DOHH2 (cell line): ENCODE results near the gene KCNIP4.

Experiments used
- EZH2phosphoT487 ChIP-seq: fragments of 200-600 bp; sonication (generic); IDR thresholded peaks from 2 replicates; pipeline ENCODE4 v1.6.1; 2017; ENCODE audit warnings: borderline replicate concordance, mild to moderate bottlenecking, antibody characterized with exemption, low read length, moderate library complexity, mixed read lengths
- TF ChIP-seq, protein P1 (sequence below): fragments of 200-600 bp; sonication (generic); IDR thresholded peaks from one replicate; pipeline ENCODE4 v1.5.1; 2014; ENCODE audit warnings: antibody characterized with exemption, mild to moderate bottlenecking, low read depth, low read length; ENCODE audit not compliant: poor library complexity, severe bottlenecking

DNA sequence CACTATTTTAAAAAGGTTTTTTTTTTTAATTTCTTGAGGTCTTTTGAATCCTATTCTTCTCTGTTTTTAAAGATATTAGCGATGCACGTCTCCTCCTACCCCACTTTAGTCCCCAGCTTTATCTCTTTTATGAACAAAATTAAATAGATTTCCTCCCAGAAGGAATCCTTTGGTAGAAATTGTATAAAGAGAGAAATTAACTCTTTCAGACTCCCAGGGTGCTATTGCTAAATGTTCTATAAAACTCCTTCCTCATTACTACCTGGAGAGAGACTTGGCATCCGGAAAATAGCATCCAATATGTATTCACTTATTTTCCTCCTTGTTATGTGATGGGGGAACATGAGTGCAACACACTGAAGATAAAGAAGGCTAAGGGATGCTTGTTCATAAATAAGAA lies 1264.8 kb downstream of the KCNIP4 start:
- TF ChIP-seq, protein P1, sequence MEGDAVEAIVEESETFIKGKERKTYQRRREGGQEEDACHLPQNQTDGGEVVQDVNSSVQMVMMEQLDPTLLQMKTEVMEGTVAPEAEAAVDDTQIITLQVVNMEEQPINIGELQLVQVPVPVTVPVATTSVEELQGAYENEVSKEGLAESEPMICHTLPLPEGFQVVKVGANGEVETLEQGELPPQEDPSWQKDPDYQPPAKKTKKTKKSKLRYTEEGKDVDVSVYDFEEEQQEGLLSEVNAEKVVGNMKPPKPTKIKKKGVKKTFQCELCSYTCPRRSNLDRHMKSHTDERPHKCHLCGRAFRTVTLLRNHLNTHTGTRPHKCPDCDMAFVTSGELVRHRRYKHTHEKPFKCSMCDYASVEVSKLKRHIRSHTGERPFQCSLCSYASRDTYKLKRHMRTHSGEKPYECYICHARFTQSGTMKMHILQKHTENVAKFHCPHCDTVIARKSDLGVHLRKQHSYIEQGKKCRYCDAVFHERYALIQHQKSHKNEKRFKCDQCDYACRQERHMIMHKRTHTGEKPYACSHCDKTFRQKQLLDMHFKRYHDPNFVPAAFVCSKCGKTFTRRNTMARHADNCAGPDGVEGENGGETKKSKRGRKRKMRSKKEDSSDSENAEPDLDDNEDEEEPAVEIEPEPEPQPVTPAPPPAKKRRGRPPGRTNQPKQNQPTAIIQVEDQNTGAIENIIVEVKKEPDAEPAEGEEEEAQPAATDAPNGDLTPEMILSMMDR: no peak
- no peak for TF ChIP-seq EZH2phosphoT487
